Hepatocyte (in vitro differentiated cells): ENCODE data around the gene PPARA.

ENCODE experiments used
- EZH2 ChIP-seq: fragments of 200-600 bp; sonication (generic); IDR thresholded peaks from 2 replicates; pipeline ENCODE4 v1.6.1; 2016; ENCODE audit warnings: antibody characterized with exemption, mild to moderate bottlenecking, borderline replicate concordance
- EZH2phosphoT487 ChIP-seq: fragments of 200-600 bp; sonication (generic); IDR thresholded peaks from one replicate; pipeline ENCODE4 v1.6.1; 2018; ENCODE audit warnings: antibody characterized with exemption, mild to moderate bottlenecking, low read depth, moderate library complexity; ENCODE audit not compliant: unreplicated experiment, severe bottlenecking
- TF ChIP-seq, protein P1 (sequence below): fragments of 200-600 bp; sonication (generic); IDR thresholded peaks from 2 replicates; pipeline ENCODE4 v1.5.1; 2016; ENCODE audit warnings: antibody characterized with exemption, mild to moderate bottlenecking; ENCODE audit not compliant: poor library complexity

DNA sequence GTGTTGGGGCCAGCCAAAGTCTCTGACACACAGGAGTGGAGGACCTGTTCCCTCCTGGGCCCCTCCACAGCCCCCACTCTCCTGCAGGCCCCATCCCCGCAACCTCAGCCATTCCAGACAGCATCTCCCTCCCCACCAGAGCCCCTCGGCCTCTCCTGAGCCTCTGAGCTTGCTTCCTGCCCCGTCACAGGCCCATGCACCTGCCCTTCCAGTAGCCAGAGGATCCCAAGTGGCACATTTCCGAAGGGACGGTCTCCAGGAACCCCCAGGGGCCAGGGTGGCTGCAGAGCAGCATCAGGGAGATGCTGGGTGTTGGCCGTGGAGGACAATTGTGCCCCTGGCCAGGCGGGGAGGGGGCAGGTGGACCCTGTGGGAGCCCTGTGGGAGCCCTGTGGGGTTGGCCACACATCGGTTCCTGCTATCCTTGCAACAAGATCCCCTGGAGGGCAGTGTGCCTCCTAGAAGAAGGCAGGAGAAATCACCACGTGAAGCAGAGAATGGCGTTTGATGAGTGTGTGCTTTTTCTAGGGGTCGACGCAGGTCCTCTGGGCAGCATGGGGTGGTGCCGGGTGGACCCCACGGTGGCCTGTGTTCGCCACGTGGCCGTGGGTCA lies 45.3 kb upstream of the PPARA start:
- TF ChIP-seq, protein P1, sequence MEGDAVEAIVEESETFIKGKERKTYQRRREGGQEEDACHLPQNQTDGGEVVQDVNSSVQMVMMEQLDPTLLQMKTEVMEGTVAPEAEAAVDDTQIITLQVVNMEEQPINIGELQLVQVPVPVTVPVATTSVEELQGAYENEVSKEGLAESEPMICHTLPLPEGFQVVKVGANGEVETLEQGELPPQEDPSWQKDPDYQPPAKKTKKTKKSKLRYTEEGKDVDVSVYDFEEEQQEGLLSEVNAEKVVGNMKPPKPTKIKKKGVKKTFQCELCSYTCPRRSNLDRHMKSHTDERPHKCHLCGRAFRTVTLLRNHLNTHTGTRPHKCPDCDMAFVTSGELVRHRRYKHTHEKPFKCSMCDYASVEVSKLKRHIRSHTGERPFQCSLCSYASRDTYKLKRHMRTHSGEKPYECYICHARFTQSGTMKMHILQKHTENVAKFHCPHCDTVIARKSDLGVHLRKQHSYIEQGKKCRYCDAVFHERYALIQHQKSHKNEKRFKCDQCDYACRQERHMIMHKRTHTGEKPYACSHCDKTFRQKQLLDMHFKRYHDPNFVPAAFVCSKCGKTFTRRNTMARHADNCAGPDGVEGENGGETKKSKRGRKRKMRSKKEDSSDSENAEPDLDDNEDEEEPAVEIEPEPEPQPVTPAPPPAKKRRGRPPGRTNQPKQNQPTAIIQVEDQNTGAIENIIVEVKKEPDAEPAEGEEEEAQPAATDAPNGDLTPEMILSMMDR, result no peak
- TF ChIP-seq EZH2phosphoT487 (no peak), EZH2 (no peak)
